SK-MEL-5 (cell line): ENCODE results near the gene TBR1. TPM values are rescaled to one million over a fixed set of nuclear protein-coding genes. Genes with fewer than 3 reads are reported as not detected.

Source experiments
- DNase-seq: peaks from one replicate; pipeline ENCODE4 v3.0.0-alpha.2; 2016; ENCODE audit warnings: low read depth, low spot score
- in situ Hi-C: cut with HindIII; loops from 2 replicates; pipeline ENCODE4 v1.10.0; 2016; ENCODE audit warnings: low sequenced_read_pairs, high pct_unique_total_duplicates, low pct_unique_long_range_greater_than_20kb
- polyA plus RNA-seq, 2 experiments: library from polyadenylated mRNA; depleted of rRNA; stranded (reverse); fragments of >200 nt; gene quantifications; 2 replicates each; pipeline ENCODE4 v1.2.3, GENCODE V29; 2015
- total RNA-seq: library from RNA; depleted of rRNA; stranded (reverse); fragments of >200 nt; shearing (Covaris generic); gene quantifications from 2 replicates; pipeline ENCODE4 v1.2.3, GENCODE V29; 2014; rRNA removed

Gene TBR1
- not detected in 2 replicates for total RNA-seq
- 0.10 TPM in 1 of 2 replicates, not detected in the other for polyA plus RNA-seq (2015; cell fraction: cytosol; rRNA removed)
- polyA plus RNA-seq (2015; cell fraction: nucleus; rRNA removed): 0.15 TPM in 1 of 2 replicates, not detected in the other

DNA sequence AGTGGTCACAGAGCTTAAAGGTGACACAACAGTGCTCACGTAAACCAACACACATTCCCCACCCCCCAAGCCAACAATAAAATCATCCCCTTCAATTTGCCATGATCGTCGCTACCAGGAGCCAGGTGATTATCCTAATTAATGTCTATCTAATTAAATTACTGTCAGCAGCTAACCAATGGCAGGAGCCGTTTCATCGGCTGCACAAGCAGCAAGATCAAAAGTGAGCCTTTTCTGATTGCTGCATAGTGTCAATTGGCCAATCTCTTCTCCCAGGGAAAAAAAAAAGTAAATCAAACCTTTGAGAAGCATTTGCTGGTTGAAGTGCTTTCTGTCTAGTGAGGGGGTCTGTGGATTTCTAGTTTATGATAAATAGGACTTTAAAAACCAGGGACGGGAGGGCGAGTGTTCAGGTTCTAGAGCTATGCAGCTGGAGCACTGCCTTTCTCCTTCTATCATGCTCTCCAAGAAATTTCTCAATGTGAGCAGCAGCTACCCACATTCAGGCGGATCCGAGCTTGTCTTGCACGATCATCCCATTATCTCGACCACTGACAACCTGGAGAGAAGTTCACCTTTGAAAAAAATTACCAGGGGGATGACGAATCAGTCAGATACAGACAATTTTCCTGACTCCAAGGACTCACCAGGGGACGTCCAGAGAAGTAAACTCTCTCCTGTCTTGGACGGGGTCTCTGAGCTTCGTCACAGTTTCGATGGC lies at the start of gene TBR1:
Gene TBR1 (plus strand): TSS at position 311 of the 721 bp plus-strand sequence. CDS start 114 bp downstream, at position 425.
- in situ Hi-C loops: no loop called here
- DNase-seq: no peak

DNA sequence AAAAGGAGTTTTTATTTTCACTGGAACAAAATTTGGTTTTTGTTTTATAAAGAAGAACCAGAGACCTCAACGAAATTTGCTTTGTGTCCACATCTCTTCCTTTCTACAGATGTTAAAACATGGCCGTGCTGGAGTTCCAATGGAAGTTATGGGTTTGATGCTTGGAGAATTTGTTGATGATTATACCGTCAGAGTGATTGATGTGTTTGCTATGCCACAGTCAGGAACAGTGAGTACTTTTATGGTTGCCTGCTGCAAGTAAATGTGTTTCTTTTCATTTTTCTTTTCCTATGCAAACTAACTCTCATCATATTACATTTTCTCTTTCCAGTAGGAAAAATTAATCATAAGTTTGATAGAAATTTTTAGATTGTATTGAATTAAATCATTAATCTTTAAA lies 48.4 kb upstream of the TBR1 start:
- in situ Hi-C loops: no loop called here
- DNase-seq: no peak

DNA sequence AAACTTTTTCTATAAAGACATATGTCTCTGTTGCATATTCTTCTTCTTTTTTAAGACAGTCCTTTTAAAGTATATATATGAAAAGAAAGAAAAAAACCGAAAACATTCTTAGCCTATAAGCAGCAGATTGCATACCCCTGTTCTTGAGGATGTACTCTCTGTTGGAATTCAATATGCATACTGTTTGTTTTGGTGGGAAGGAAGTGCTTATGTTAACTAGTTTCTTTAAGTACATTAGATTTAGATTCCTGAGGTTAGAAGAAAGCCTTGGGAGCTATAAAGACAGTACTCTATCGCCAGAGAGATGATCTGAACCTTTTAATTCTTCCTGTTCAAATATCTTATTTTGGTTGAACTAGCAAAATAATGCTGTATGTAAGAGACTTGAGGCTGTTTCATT lies 46.8 kb upstream of the TBR1 start:
- in situ Hi-C loops: no loop called here
- no peak for DNase-seq

DNA sequence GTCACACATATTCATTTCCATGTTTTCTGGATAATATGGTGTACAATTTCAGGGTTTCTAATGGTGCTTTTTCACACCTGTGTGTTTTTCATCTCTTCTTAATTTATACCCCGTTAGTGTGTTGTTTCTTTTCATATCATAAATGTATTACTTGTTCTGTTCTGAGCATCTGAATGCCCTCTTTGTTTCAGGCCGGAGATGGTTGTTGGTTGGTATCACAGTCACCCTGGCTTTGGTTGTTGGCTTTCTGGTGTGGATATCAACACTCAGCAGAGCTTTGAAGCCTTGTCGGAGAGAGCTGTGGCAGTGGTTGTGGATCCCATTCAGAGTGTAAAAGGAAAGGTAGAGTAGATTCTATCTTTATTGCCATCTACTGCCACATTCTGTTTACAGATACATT lies 45.1 kb upstream of the TBR1 start:
- DNase-seq: peak; percentile 84
- in situ Hi-C loops: no loop called here

DNA sequence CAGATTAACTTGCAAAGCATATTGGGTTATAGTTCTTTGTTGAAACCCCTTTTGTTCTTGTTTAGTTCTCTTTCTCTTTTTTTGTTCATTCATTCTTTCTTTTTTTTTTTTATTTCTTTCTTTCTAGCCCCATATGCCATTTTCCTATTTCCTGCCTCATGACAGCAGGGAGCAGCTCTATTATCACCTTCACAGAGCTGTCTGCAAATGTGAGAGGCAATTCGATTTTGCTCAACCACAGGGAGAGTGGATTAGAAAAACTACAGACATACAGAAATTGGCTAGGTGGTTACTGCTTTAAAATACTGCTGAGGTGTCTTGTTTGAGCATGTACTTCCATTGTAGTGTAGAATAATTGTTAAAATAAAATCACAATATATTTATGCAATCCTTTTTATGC lies 44.2 kb upstream of the TBR1 start:
- DNase-seq: no peak
- in situ Hi-C loops: no loop called here

DNA sequence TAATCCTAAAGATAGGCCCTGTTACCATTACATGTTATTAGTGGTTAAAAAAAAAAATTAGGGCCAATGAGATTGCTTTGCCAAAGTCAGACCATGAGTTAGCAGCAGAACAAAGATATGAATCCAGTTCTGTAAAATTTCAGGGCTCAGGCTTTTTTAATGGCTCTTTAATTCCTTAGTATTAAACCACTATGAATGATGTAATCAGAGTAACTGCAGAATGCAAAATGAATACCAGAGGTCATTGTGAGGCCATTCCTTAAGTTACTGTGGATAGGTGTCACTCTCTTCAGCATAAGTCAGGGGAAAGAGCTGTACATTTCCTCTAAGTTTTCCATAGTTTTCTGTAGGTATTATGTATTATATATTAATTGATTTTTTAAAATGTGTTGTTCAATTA lies 42.2 kb upstream of the TBR1 start:
- in situ Hi-C loops: no loop called here
- no peak for DNase-seq

DNA sequence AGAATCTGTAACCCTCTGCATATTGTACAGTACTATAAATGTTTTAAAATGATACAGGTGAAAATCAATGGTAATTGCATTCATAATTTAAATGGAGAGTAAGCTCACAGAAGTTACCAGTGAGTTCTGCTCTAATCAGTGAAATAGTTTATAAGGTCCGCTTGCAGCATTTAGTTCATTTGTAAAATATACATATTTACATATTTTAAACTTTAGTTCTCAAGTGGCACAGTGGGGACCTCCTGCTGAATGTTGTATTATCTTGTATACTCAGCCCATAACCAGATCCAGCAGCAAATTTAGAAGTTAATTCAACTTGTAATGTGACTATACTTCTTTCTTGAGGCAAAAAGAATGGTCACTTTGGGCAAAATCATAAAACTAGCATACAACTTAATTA lies 41.7 kb upstream of the TBR1 start:
- DNase-seq: no peak
- in situ Hi-C loops: no loop called here

DNA sequence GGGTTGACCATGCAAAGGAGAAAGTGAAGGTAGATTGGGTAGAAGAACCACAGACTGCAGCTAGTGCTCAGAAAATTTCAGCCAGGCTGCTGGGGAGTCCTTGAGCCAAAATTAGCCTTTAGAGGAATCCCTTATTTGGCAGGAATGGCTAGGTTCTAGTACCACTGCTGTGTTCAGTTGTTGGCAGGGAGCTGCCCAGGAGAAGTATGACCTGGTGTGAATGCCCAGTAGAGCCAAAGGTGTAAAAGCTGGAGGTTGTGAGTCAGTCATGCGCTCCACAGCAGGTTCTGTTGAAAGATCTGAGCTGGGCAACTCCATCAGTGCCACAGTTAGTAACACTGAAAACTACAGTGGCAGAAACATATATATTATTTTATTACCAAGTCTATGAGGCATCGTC lies 36.4 kb upstream of the TBR1 start:
- no peak for DNase-seq
- in situ Hi-C loops: no loop called here

DNA sequence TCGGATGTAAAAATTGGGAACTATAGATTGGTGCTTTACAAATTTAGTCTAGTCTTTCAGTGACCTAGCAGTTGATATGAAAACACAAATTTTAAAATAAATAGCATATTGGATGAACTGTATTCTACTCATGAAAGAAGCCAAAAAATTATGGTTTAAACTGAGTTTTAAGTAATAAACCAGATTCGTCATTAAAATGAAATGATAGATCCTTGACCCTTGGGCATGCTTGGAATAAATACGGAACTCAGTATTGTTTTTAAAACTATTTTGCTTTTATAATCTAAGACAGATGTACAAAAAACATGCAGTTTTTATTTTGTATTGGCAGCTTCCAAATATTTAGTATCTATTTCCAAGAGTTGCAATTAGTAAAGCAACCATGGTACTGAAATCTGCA lies 34.6 kb upstream of the TBR1 start:
- DNase-seq: no peak
- in situ Hi-C loops: no loop called here

DNA sequence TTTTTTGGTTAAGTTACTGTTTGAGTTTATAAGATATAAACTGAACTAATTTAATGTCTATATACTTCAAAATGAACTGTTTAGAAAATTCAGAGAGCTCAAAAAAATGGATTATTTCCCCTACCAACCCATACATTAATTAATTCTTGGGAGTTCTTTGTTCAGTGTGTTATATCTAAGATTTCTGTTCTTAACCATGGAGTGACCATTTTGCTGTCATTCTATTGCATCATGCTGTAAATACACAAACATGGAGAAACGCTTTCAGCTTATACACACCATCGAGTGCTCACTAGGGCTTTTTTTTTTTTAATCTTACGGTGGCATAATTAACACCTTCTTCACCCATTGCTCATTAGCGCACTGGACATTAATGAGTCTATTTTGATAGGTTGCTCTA lies 33.4 kb upstream of the TBR1 start:
- DNase-seq: no peak
- in situ Hi-C loops: no loop called here

DNA sequence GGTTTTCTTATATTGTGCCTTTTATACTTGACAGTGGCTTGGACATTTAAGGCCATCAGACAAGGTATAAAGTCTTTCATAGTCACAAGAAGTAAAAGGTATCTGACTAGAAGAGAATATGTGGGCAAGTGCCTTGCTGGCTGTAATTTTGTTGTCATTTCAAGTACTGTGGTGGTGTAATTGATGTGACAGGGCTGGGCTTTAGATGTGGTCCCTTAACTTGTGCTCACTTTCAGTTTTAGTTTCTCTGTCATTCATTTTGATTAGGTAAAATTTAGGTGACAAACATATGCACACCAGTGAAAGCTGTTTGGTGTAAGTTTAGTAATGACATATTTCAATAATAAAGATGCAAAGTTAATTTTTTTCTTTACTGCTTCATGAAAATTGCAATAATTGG lies 31.2 kb upstream of the TBR1 start:
- in situ Hi-C loops: no loop called here

DNA sequence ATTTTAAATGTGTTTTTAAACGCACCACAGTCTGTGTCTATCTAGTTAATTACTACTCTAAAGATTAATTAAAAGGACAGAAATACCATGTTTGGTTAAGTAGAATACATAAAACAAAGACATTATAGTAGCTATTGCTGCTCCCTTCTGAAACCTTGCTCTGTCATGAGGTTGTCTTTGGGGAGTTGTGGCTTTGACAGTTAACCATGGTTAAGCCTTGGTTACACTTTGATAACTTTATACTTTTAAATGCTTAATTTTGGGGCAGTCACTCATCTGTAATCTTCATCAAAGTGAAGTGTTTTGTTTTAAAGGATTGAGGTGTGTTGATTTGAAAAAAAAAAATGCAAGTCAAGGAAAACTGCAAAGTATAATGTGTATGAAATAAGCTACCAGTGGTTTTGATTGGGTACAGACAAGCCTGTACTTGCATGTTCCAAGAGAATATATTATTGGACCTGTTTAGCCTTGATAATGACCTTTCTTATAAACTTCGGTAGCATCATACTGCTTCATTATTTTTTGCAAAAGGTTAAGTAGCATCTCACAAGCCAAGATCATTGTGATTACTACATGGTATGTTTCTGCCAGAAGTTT lies 29.8 kb upstream of the TBR1 start:
- in situ Hi-C loops: no loop called here
- DNase-seq: peak; percentile 23

More for the DNA sequence above, 31.2 kb upstream of the TBR1 start:
- DNase-seq: no peak

DNA sequence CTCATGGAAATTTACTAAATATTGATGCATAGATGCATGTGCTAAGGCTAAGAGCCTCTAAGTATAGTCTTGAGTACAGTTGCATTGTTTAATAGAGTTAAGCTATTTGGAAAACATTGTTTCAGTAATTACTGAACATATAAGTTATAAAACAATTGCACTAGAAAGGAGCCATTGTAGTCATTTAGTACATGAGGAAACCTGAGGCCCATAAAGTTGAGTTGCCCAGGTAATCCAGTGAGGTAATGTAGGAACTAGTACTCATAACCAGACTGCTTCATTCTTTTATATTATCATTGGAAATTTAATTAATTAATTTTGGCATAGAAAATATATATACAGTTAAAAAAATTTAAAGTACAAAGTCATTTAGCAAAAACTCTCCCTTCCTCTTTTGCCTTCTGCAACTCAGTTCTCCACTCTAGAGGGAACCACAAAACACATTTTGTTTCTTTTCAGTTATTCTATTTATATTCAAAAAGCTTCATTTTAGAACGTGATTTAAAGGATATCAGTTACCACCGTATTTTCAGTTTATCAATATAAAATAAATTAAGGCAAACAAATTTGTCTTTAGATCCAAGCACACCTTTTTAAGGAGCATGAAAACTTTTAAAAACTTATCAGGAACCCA lies 27.8 kb upstream of the TBR1 start:
- in situ Hi-C loops: no loop called here
- DNase-seq: no peak

DNA sequence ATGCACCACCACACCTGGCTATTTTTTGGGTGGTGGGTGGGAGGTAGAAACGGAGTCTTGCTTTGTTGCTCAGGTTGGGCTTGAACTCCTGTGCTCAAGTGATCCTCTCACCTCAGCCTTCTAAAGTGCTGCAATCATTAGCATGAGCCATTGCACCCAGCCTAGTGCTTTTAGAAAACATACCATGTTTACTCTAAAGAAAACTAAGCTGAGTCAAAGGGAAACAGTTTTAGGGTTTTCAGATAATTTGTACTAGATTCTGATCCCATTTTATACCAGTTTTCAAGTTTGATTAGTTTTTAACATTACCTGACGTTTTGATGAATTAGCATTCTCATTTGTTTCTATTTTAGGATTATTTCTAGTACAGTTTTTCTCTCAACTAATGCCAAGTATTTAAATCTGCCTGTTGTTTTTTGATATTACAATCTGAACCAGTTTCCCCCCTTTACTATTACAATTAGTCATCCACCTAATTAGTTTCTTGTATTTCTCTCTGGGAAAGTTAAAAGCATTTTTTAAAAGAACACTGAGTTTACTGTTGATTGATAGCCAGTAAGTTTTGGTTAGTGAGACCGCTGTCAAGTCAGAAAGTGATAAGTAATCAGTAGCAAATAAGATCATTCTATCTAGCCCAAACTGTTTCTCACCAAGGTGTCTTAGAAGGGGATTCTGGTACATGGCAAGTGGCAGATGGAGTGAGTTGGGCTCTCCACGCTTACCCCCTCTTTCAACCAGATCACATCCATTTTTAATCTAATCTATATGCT lies 24.2 kb upstream of the TBR1 start:
- DNase-seq: no peak
- in situ Hi-C loops: no loop called here

DNA sequence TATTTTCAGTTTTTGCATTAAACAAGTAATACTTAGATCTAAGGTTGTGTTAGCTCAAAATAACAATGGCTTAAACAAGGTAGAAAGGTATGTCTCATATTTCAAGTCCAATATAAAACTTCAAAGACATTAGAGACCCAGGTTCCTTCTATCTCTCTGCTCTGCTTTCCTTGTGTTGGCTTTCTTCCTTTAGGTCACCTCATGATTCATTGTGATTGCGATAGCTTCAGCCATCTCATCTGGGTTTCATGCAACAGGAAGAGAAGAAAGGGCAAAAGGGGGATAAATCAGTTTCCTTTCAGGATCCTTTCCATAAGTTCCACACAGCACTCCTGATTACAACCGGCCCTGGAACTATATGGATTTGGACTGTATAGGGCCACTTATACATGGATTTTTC lies 16.0 kb upstream of the TBR1 start:
- in situ Hi-C loops: no loop called here
- no peak for DNase-seq

DNA sequence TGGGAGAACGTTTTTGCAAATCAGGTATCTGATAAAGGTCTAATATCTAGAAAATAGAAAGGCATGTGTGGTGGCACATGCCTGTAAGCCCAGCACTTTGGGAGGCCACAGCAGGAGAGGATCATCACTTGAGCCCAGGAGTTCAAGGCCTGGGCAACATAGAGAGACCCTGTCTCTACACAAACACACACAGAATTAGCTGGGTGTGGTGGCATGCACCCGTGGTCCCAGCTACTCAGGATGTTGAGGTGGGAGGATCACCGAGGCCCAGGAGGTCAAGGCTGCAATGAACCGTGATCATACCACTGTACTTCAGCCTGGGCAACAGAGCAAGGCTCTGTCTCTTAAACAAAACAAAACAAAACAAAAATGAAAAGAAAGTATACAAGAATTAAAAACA lies 13.8 kb upstream of the TBR1 start:
- DNase-seq: no peak
- in situ Hi-C loops: no loop called here

DNA sequence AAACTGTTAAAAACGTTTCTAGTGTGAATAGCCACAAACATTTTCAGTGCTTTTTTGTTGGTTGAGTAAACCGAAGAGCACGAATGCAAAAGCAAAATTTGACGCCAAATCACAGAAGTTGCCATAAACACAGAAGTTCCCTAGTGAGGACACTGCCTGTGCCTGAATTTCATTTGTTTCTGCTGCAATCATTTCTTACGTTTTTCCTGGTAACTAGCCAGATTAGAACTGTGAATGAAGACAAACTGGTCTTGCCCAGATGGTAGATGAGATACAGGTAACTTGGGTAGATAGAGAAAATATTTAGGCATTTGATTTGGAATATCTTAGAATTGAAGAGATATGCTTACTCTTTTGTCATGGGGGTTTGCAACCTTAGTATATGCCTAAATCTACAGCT lies 9.8 kb upstream of the TBR1 start:
- in situ Hi-C loops: no loop called here
- DNase-seq: no peak

DNA sequence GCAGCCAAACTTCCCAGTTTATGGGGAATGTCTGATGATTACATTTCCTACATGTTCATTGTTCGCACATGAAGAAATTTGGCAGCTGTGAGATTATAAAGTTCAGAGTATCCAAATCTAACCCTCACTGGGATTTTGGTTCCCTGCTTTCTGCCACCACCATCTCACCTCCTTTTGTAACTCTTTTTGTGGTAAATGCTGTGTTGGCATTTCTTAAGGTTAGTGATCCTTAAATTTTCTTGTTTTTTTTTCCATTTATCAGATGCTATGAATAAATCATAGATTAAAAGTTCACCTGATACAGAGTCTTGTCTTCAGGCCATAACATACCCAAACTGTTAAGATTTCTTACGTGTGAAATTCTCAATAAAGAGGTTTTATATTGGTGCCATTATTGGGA lies 8.5 kb upstream of the TBR1 start:
- in situ Hi-C loops: no loop called here
- no peak for DNase-seq
